Caco-2 (cell line): ENCODE data around the gene GTF3C2. TPM values are rescaled to one million over a fixed set of nuclear protein-coding genes. Genes with fewer than 3 reads are reported as not detected.
"Not testable (repeated sequence)": the region's sequence is repeated elsewhere in the genome, so short reads cannot be mapped to it uniquely, and the experiment has no call there.

Experiments
- BruUV-seq: library from RNA; stranded (reverse); fragments of 400-500 nt; replicated peaks from 2 replicates; lab custom pipeline; 2021; lab: Mats Ljungman, UMichigan
- CTCF ChIA-PET: fragments of 300-600 bp; sonication (Branson Sonifier 250); formaldehyde crosslinking; loops from one replicate; lab custom pipeline; 2022; ENCODE audit warnings: antibody characterized with exemption; lab: Charles Lee
- POLR2A ChIA-PET: fragments of 300-600 bp; sonication (Branson Sonifier 250); formaldehyde crosslinking; loops from one replicate; lab custom pipeline; 2022; ENCODE audit warnings: antibody characterized with exemption; lab: Charles Lee
- DNase-seq, 2 experiments: peaks; one replicate each; pipeline versions ENCODE4 v3.0.0 to v3.0.0-alpha.2; 2020 to 2022
- H3K27me3 ChIP-seq: replicated peaks from 2 replicates; pipeline ENCODE4 v1.6.0; 2011; ENCODE audit warnings: low read length; ENCODE audit not compliant: control insufficient read depth, insufficient read depth
- H3K36me3 ChIP-seq: 2 replicates; pipeline ENCODE4 v1.5.1; 2011; ENCODE audit warnings: low read length; ENCODE audit not compliant: control insufficient read depth, insufficient read depth
- H3K4me1 ChIP-seq: fragments of 250-450 bp; sonication (Bioruptor Pico); 2 replicates; pipeline ENCODE4 v1.5.1; 2020; ENCODE audit warnings: mild to moderate bottlenecking
- H3K4me3 ChIP-seq: 2 replicates; pipeline ENCODE4 v1.5.1; 2011; ENCODE audit warnings: low read depth, mild to moderate bottlenecking, control low read depth, low read length
- H3K9me3 ChIP-seq: fragments of 250-450 bp; sonication (Bioruptor Pico); 2 replicates; pipeline ENCODE4 v1.5.1; 2020; ENCODE audit warnings: mild to moderate bottlenecking, moderate library complexity
- H3K27ac Mint-ChIP-seq: one replicate; pipeline ENCODE4 v1.8.0; 2022; ENCODE audit warnings: mixed read lengths; ENCODE audit not compliant: unreplicated experiment
- H3K27me3 Mint-ChIP-seq: one replicate; pipeline ENCODE4 v1.8.0; 2022; ENCODE audit warnings: mixed read lengths; ENCODE audit not compliant: insufficient read depth, unreplicated experiment
- H3K36me3 Mint-ChIP-seq: one replicate; pipeline ENCODE4 v1.8.0; 2022; ENCODE audit warnings: mild to moderate bottlenecking, mixed read lengths; ENCODE audit not compliant: insufficient read depth, unreplicated experiment
- H3K4me1 Mint-ChIP-seq: one replicate; pipeline ENCODE4 v1.8.0; 2022; ENCODE audit warnings: low read depth, mixed read lengths; ENCODE audit not compliant: unreplicated experiment
- H3K4me3 Mint-ChIP-seq: one replicate; pipeline ENCODE4 v1.8.0; 2022; ENCODE audit warnings: mild to moderate bottlenecking, moderate library complexity, mixed read lengths; ENCODE audit not compliant: unreplicated experiment
- H3K9me3 Mint-ChIP-seq: one replicate; pipeline ENCODE4 v1.8.0; 2022; ENCODE audit warnings: mixed read lengths; ENCODE audit not compliant: unreplicated experiment
- intact Hi-C: fragments of 100-400 bp; cut with micrococcal nuclease; formaldehyde crosslinking; loops from one replicate; pipeline ENCODE4 v1.10.0; 2022; ENCODE audit not compliant: unreplicated experiment
- total RNA-seq: library from RNA; stranded (reverse); gene quantifications from 2 replicates; pipeline ENCODE4 v1.2.3, GENCODE V29; 2022
- TF ChIP-seq, protein P1 (sequence below), 2 experiments: fragments of 200-600 bp in 1 of 2; IDR thresholded peaks; 1 replicate in 1 of 2; 2 replicates in 1 of 2; pipeline versions ENCODE4 v1.5.1 to v1.8.0; 2011 to 2022; ENCODE audit warnings: antibody characterized with exemption in 1 of 2, control low read depth in 1 of 2, inconsistent platforms in 1 of 2, low read depth in 1 of 2, low read length in 1 of 2, mild to moderate bottlenecking in 1 of 2, moderate library complexity in 1 of 2; ENCODE audit not compliant: insufficient read depth in 1 of 2, severe bottlenecking in 1 of 2, unreplicated experiment in 1 of 2

GTF3C2 gene
- total RNA-seq, 1 experiment from 2014 or later = 91.4 TPM

- ChIA-PET POLR2A (interaction anchor here (0.5 to 0.6 kb wide), 2 partner anchors 29 to 46 kb away, joined by 4 read pairs; partner anchors contain the start of gene EIF2B4), CTCF (interaction anchor here (1.0 to 1.4 kb wide), 3 partner anchors 31 to 49 kb away, joined by 3 to 6 read pairs (median 4); partner anchors contain the start of gene GTF3C2)
- no peaks in the 10 kb centered on the region for H3K9me3 ChIP-seq
- Mint-ChIP-seq H3K4me3 (peak within 1 kb of the TSS; percentile 94), H3K27ac (peak within 1 kb of the TSS; percentile 99), H3K27me3 (no peaks in the 10 kb centered on the region), H3K4me1 (peaks cover 24% of the 10 kb centered on the region), H3K36me3 (peaks cover 50% of the 10 kb centered on the region), H3K9me3 (no peaks in the 10 kb centered on the region)
- TF ChIP-seq, protein P1, sequence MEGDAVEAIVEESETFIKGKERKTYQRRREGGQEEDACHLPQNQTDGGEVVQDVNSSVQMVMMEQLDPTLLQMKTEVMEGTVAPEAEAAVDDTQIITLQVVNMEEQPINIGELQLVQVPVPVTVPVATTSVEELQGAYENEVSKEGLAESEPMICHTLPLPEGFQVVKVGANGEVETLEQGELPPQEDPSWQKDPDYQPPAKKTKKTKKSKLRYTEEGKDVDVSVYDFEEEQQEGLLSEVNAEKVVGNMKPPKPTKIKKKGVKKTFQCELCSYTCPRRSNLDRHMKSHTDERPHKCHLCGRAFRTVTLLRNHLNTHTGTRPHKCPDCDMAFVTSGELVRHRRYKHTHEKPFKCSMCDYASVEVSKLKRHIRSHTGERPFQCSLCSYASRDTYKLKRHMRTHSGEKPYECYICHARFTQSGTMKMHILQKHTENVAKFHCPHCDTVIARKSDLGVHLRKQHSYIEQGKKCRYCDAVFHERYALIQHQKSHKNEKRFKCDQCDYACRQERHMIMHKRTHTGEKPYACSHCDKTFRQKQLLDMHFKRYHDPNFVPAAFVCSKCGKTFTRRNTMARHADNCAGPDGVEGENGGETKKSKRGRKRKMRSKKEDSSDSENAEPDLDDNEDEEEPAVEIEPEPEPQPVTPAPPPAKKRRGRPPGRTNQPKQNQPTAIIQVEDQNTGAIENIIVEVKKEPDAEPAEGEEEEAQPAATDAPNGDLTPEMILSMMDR (IDR thresholded peaks at IDR 0.05; ENCODE audit: insufficient read depth in 1 of 2, low read depth in 1 of 2, low read length in 1 of 2, severe bottlenecking in 1 of 2, unreplicated experiment in 1 of 2) = no peak
- peaks cover 19% of the 10 kb centered on the region for H3K4me1 ChIP-seq
- peak within 1 kb of the TSS; percentile 62 for H3K4me3 ChIP-seq
- intact Hi-C loops = no loop called here
- BruUV-seq = TSS peak; percentile 93
- DNase-seq = peak; percentile 95 to 96
- no peaks in the 10 kb centered on the region for H3K27me3 ChIP-seq
- no peaks in the 10 kb centered on the region for H3K36me3 ChIP-seq
These were observed 33.6 kb downstream of the GTF3C2 start, which contains the start of gene MPV17 for GRCh38 chr2:27322766-27323595. Gene MPV17, minus strand, starts transcription at chr2:27323097. Its CDS starts 580 bp downstream, at chr2:27322517.

DNA sequence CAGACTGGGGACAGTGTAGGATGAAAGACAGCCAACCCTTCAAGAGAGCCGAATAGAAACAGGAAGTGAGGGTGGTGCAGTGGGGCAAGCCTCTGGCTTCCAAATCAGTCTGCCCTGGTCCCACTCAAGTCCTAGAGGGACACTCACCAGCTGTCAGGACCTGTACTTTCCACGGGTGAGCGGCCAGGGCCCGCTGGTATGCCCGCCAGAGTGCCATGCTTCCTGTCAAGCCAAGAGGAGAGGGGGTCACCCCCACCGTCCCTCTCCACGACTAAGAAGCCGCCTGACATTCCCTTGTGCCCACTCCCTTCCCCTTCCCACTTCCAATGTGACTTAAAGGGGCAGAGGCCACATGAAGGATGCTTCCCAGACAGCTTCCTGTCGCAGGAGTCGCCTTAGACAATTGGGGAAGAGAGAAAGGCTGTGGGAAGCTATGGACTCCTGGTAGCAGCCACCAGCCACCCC, 34.2 kb downstream of the GTF3C2 start:
- H3K4me3 ChIP-seq = peak overlapping the region; percentile 62
- BruUV-seq = TSS peak; percentile 84
- Mint-ChIP-seq H3K9me3 (no peaks in the 10 kb centered on the region), H3K27me3 (no peaks in the 10 kb centered on the region), H3K4me3 (peak overlapping the region; percentile 94), H3K36me3 (peaks cover 44% of the 10 kb centered on the region), H3K27ac (peak overlapping the region; percentile 99), H3K4me1 (peaks cover 24% of the 10 kb centered on the region)
- no peaks in the 10 kb centered on the region for H3K36me3 ChIP-seq
- ChIA-PET CTCF (interaction anchor here (1.0 to 1.3 kb wide), 2 partner anchors 34 to 49 kb away, joined by 3 to 6 read pairs; partner anchors contain the start of gene GTF3C2), POLR2A (interaction anchor here (0.5 to 0.6 kb wide), 2 partner anchors 28 to 47 kb away, joined by 4 read pairs; partner anchors contain the start of gene EIF2B4)
- H3K4me1 ChIP-seq = peaks cover 19% of the 10 kb centered on the region
- peak in 1 of 2 experiments; percentile 20 for DNase-seq
- H3K9me3 ChIP-seq = no peaks in the 10 kb centered on the region
- H3K27me3 ChIP-seq = no peaks in the 10 kb centered on the region
- intact Hi-C loops = no loop called here
- TF ChIP-seq, protein P1 (IDR thresholded peaks at IDR 0.05; ENCODE audit: insufficient read depth in 1 of 2, low read depth in 1 of 2, low read length in 1 of 2, severe bottlenecking in 1 of 2, unreplicated experiment in 1 of 2) = no peak

DNA sequence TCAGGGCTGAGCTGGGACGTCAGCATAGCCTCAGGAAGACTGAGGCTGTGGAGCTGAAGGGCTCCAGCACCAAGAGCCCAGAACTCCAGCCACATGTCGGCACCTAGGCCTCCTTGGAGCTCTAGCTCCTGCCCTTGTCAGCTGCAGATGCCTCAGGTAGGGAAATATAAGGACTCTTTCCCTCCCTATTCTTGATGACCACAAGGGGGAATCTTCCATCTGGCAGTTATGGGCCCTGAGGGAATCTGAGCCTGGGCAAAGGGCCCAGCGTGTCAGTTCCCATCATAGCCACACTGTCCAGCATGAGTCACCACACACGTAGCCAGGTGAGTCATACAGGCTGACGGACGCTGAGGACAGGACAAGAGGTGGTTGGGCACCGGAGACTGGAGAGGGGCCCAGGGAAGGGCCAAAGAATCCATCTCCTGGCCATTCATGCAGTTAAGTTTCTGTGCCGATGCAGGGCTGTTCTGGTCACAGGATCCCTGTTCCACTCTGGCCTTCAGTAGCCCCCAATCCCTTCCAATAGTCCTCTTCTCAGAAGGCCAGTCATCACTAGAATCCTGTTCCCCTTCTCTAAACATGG, 35.5 kb downstream of the GTF3C2 start:
- ChIA-PET POLR2A (interaction anchor here (0.6 kb wide), 1 partner anchor 33 kb away, joined by 3 read pairs; no protein-coding TSS in a partner anchor), CTCF (interaction anchor here (0.5 to 1.0 kb wide), 8 partner anchors 9 to 188 kb away, joined by 3 to 9 read pairs (median 3); partner anchors contain the start of genes ATRAID, EIF2B4, SLC5A6 and SNX17)
- Histone ChIP-seq H3K27me3 (no peaks in the 10 kb centered on the region), H3K4me3 (peak overlapping the region; percentile 6; the same call in 1 of the 2 replicates), H3K9me3 (no peaks in the 10 kb centered on the region), H3K4me1 (peaks cover 19% of the 10 kb centered on the region), H3K36me3 (no peaks in the 10 kb centered on the region)
- Mint-ChIP-seq H3K27ac (peak overlapping the region; percentile 99), H3K4me3 (peak overlapping the region; percentile 94), H3K9me3 (no peaks in the 10 kb centered on the region), H3K36me3 (peaks cover 31% of the 10 kb centered on the region), H3K27me3 (no peaks in the 10 kb centered on the region), H3K4me1 (peaks cover 24% of the 10 kb centered on the region)
- TF ChIP-seq, protein P1 (IDR thresholded peaks at IDR 0.05; ENCODE audit: insufficient read depth in 1 of 2, low read depth in 1 of 2, low read length in 1 of 2, severe bottlenecking in 1 of 2, unreplicated experiment in 1 of 2) = peak; percentile 74
- intact Hi-C loops = loop anchor here (1.0 kb wide), 2 partner anchors 35 to 49 kb away; partner anchors contain the start of genes EIF2B4, GTF3C2 and SNX17
- peak; percentile 91 to 95 for DNase-seq
- BruUV-seq = no TSS peak

GRCh38 chr2:27319839-27320238, 36.7 kb downstream of the GTF3C2 start:
- H3K4me3 ChIP-seq, BruUV-seq, intact Hi-C loops, H3K9me3 ChIP-seq, POLR2A ChIA-PET, H3K27me3 Mint-ChIP-seq, H3K4me3 Mint-ChIP-seq, DNase-seq, H3K36me3 ChIP-seq, H3K9me3 Mint-ChIP-seq, H3K27ac Mint-ChIP-seq, H3K27me3 ChIP-seq: not testable (repeated sequence)
- CTCF ChIA-PET = interaction anchor here (0.7 kb wide), 1 partner anchor 50 kb away, joined by 3 read pairs; no protein-coding TSS in a partner anchor
- peaks cover 19% of the 10 kb centered on the region for H3K4me1 ChIP-seq
- H3K4me1 Mint-ChIP-seq = peaks cover 24% of the 10 kb centered on the region
- peaks cover 27% of the 10 kb centered on the region for H3K36me3 Mint-ChIP-seq
